Calu3 (cell line): Measurements from ENCODE around the gene GREM2. TPM values are rescaled to one million over a fixed set of nuclear protein-coding genes. Genes with fewer than 3 reads are reported as not detected.

Experiments used
- BruUV-seq: library from RNA; stranded (reverse); fragments of 400-500 nt; replicated peaks from 2 replicates; lab custom pipeline; 2021; lab: Mats Ljungman, UMichigan
- CTCF ChIA-PET: fragments of 300-600 bp; sonication (Branson Sonifier 250); formaldehyde crosslinking; loops from one replicate; lab custom pipeline; 2022; ENCODE audit warnings: antibody characterized with exemption; lab: Charles Lee
- DNase-seq: peaks from one replicate; pipeline ENCODE4 v3.0.0; 2022
- H3K27ac Mint-ChIP-seq: one replicate; pipeline ENCODE4 v1.8.0; 2022; ENCODE audit warnings: mixed read lengths; ENCODE audit not compliant: unreplicated experiment
- H3K27me3 Mint-ChIP-seq: one replicate; pipeline ENCODE4 v1.8.0; 2022; ENCODE audit warnings: mixed read lengths; ENCODE audit not compliant: unreplicated experiment
- H3K36me3 Mint-ChIP-seq: one replicate; pipeline ENCODE4 v1.8.0; 2022; ENCODE audit warnings: mild to moderate bottlenecking, moderate library complexity, mixed read lengths; ENCODE audit not compliant: insufficient read depth, unreplicated experiment
- H3K4me1 Mint-ChIP-seq: one replicate; pipeline ENCODE4 v1.8.0; 2022; ENCODE audit warnings: mild to moderate bottlenecking, low read depth, mixed read lengths; ENCODE audit not compliant: unreplicated experiment
- H3K4me3 Mint-ChIP-seq: one replicate; pipeline ENCODE4 v1.8.0; 2022; ENCODE audit warnings: mild to moderate bottlenecking, low read depth, moderate library complexity, mixed read lengths; ENCODE audit not compliant: unreplicated experiment
- H3K9me3 Mint-ChIP-seq: one replicate; pipeline ENCODE4 v1.8.0; 2022; ENCODE audit warnings: low read depth, mixed read lengths; ENCODE audit not compliant: unreplicated experiment
- intact Hi-C: fragments of 100-400 bp; cut with micrococcal nuclease; formaldehyde crosslinking; loops from one replicate; pipeline ENCODE4 v1.10.0; 2022; ENCODE audit not compliant: unreplicated experiment
- total RNA-seq: library from RNA; stranded (reverse); gene quantifications from 2 replicates; pipeline ENCODE4 v1.2.3, GENCODE V29; 2022
- TF ChIP-seq, protein P1 (sequence below): fragments of 200-600 bp; IDR thresholded peaks from one replicate; pipeline ENCODE4 v1.8.0; 2022; ENCODE audit warnings: antibody characterized with exemption; ENCODE audit not compliant: unreplicated experiment

GREM2 gene
- total RNA-seq, 1 experiment from 2014 or later: not detected

DNA sequence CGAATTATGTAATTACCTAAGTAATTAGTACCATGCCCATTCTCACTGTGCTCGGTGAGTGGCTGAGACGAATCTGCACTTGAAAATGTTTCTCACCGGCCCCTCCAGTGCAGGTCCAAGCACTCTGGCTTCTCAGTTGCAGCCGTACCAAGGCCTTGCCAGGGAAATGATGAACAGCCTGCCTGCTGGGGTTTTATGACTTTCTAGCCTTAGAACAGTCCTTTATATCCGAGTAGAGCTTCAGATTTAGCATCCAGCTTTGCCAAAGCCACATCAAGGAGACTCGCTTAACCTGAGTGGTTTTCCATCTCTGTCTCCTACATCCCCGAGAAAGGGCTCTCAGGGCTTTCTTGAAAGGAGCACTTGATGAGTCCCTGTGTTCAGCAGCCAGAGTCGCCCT is 83.4 kb downstream of the GREM2 start:
- DNase-seq: no peak
- TF ChIP-seq, protein P1, sequence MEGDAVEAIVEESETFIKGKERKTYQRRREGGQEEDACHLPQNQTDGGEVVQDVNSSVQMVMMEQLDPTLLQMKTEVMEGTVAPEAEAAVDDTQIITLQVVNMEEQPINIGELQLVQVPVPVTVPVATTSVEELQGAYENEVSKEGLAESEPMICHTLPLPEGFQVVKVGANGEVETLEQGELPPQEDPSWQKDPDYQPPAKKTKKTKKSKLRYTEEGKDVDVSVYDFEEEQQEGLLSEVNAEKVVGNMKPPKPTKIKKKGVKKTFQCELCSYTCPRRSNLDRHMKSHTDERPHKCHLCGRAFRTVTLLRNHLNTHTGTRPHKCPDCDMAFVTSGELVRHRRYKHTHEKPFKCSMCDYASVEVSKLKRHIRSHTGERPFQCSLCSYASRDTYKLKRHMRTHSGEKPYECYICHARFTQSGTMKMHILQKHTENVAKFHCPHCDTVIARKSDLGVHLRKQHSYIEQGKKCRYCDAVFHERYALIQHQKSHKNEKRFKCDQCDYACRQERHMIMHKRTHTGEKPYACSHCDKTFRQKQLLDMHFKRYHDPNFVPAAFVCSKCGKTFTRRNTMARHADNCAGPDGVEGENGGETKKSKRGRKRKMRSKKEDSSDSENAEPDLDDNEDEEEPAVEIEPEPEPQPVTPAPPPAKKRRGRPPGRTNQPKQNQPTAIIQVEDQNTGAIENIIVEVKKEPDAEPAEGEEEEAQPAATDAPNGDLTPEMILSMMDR: no peak
- no peaks in the 10 kb centered on the region for H3K9me3 Mint-ChIP-seq
- H3K4me3 Mint-ChIP-seq: no peak overlapping the region
- CTCF ChIA-PET: interaction anchor here (0.7 kb wide), 1 partner anchor 647 kb away, joined by 3 read pairs; no protein-coding TSS in a partner anchor
- peaks cover 13% of the 10 kb centered on the region for H3K27me3 Mint-ChIP-seq
- no peaks in the 10 kb centered on the region for H3K4me1 Mint-ChIP-seq
- no peak overlapping the region for H3K27ac Mint-ChIP-seq
- no TSS peak for BruUV-seq
- H3K36me3 Mint-ChIP-seq: no peaks in the 10 kb centered on the region
- intact Hi-C loops: loop anchor here (10.0 kb wide), 1 partner anchor 494 kb away; no protein-coding TSS in a partner anchor

DNA sequence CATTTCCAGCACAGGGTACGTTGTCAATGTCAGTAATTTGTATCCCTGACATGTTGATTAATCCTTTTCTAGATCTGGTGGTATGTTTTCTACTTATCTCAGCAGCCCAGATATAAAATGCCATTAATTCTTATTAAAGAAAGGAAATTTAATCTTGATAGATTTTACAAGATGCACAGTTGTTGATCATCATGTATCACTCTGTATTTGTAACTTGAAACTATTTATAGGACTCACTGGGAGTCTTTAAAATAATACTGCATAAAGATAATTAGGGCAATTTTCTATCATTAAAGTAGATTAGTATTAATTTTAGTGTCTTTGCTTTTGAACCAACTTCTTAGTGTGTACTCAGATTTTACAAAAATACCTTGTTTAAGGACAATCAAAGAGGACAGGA is 84.9 kb downstream of the GREM2 start:
- intact Hi-C loops: loop anchor here (10.0 kb wide), 1 partner anchor 492 kb away; no protein-coding TSS in a partner anchor
- no TSS peak for BruUV-seq
- CTCF ChIA-PET: no interaction called here
- no peaks in the 10 kb centered on the region for H3K36me3 Mint-ChIP-seq
- H3K4me3 Mint-ChIP-seq: no peak overlapping the region
- DNase-seq: no peak
- H3K27me3 Mint-ChIP-seq: no peaks in the 10 kb centered on the region
- H3K9me3 Mint-ChIP-seq: no peaks in the 10 kb centered on the region
- TF ChIP-seq, protein P1: no peak
- peaks cover 4% of the 10 kb centered on the region for H3K4me1 Mint-ChIP-seq
- no peak overlapping the region for H3K27ac Mint-ChIP-seq

DNA sequence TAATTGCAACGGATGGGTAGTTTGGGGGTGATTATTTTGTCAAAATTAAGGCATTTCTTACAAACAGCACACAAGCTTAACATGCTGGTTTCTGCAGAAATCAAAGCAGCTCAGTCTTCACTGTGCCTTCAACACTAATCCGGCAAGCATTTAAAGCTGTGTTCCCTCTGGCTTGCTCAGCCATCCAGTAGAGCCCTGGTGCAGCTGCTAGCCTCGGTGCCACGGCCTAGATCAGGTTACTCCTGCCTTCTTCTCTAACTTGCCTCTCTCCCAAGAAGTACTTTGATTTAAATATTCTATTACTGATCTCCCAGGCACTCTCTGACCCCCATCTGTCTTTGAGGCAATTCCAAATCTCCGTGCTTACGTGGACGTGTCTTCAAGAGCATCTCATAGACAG is 85.6 kb downstream of the GREM2 start:
- H3K36me3 Mint-ChIP-seq: peaks cover 3% of the 10 kb centered on the region
- BruUV-seq: no TSS peak
- H3K4me1 Mint-ChIP-seq: peaks cover 8% of the 10 kb centered on the region

GRCh38 chr1:240524356-240525069 is 87.4 kb downstream of the GREM2 start:
- TF ChIP-seq, protein P1: no peak
- CTCF ChIA-PET: no interaction called here
- no peak overlapping the region for H3K4me3 Mint-ChIP-seq
- peaks cover 6% of the 10 kb centered on the region for H3K36me3 Mint-ChIP-seq
- intact Hi-C loops: loop anchor here (10.0 kb wide), 1 partner anchor 490 kb away; no protein-coding TSS in a partner anchor
- no peaks in the 10 kb centered on the region for H3K27me3 Mint-ChIP-seq
- H3K9me3 Mint-ChIP-seq: no peaks in the 10 kb centered on the region
- BruUV-seq: no TSS peak
- H3K27ac Mint-ChIP-seq: no peak overlapping the region
- no peak for DNase-seq
- H3K4me1 Mint-ChIP-seq: peaks cover 8% of the 10 kb centered on the region

More for the DNA sequence above, 85.6 kb downstream of the GREM2 start:
- CTCF ChIA-PET: no interaction called here
- no peak overlapping the region for H3K4me3 Mint-ChIP-seq
- no peaks in the 10 kb centered on the region for H3K27me3 Mint-ChIP-seq
- intact Hi-C loops: loop anchor here (10.0 kb wide), 1 partner anchor 492 kb away; no protein-coding TSS in a partner anchor
- no peak overlapping the region for H3K27ac Mint-ChIP-seq
- no peaks in the 10 kb centered on the region for H3K9me3 Mint-ChIP-seq
- no peak for DNase-seq
- TF ChIP-seq, protein P1: no peak
